K562 (cell line): Measurements from ENCODE around the gene DEPDC4. TPM values are rescaled to one million over a fixed set of nuclear protein-coding genes. Genes with fewer than 3 reads are reported as not detected.

ENCODE experiments used
- ATAC-seq: fragments of 200-7000 bp; cut with Tn5 transposase; 3 replicates; pipeline ENCODE4 v1.9.1; 2020; ENCODE audit warnings: moderate library complexity
- BruUV-seq: library from RNA; stranded (reverse); fragments of 400-500 nt; replicated peaks from 2 replicates; lab custom pipeline; 2021; lab: Mats Ljungman, UMichigan
- CTCF ChIA-PET: fragments of 300-600 bp; formaldehyde crosslinking; extraction: SDS; loops from one replicate; lab custom pipeline; 2021; ENCODE audit warnings: low intra/inter-chr PET ratio; lab: Yijun Ruan, JAX
- POLR2A ChIA-PET: fragments of 300-600, 350-650 bp; sonication (Branson Sonifier 250); formaldehyde crosslinking; extraction: SDS; loops from one replicate; lab custom pipeline; 2021; ENCODE audit warnings: antibody characterized with exemption, inconsistent platforms; lab: Yijun Ruan, JAX
- DNase-seq, 4 experiments: peaks; one replicate each; pipeline versions ENCODE4 v3.0.0 to v3.0.0-alpha.2; 2011 to 2018; ENCODE audit warnings: low spot score in 3 of 4, mixed read lengths in 3 of 4; ENCODE audit errors: extremely low read depth in 1 of 4
- FAIRE-seq: peaks from 2 replicates; lab custom pipeline; 2011; peaks lifted over from hg19 to GRCh38; lab: Jason Lieb, UNC
- H2AFZ ChIP-seq: 2 replicates; pipeline ENCODE4 v1.6.0; 2011; ENCODE audit warnings: low read depth, low read length, control low read depth, inconsistent platforms
- H3K27ac ChIP-seq: fragments of 200-600 bp; 3 replicates; pipeline ENCODE4 v1.8.0; 2011; ENCODE audit warnings: low read depth, mild to moderate bottlenecking, control low read depth, inconsistent platforms, low read length, moderate library complexity, mixed read lengths; ENCODE audit errors: extremely low read depth
- H3K27me3 ChIP-seq, 2 experiments: fragments of 300-600 bp in 1 of 2; 2 replicates in 1 of 2; 3 replicates in 1 of 2; pipeline versions ENCODE4 v1.6.0 to v1.8.0; 2011; ENCODE audit warnings: inconsistent platforms in 2 of 2, low read length in 2 of 2, mild to moderate bottlenecking in 1 of 2, mixed read lengths in 1 of 2, moderate library complexity in 1 of 2; ENCODE audit not compliant: control insufficient read depth in 2 of 2, insufficient read depth in 2 of 2
- H3K36me3 ChIP-seq: fragments of 300-600 bp; 3 replicates; pipeline ENCODE4 v1.8.0; 2011; ENCODE audit warnings: mild to moderate bottlenecking, low read length, inconsistent platforms; ENCODE audit not compliant: control insufficient read depth, insufficient read depth
- H3K4me1 ChIP-seq, 2 experiments: fragments of 200-600 bp in 1 of 2; replicated peaks in 1 of 2; 2 replicates in 1 of 2; 3 replicates in 1 of 2; pipeline versions ENCODE4 v1.5.1 to v1.8.0; 2011; ENCODE audit warnings: inconsistent platforms in 2 of 2, low read length in 2 of 2, mild to moderate bottlenecking in 1 of 2, mixed read lengths in 1 of 2, moderate library complexity in 1 of 2; ENCODE audit not compliant: control insufficient read depth in 2 of 2, insufficient read depth in 2 of 2
- H3K4me2 ChIP-seq: 2 replicates; pipeline ENCODE4 v1.6.1; 2011; ENCODE audit warnings: low read length, control low read depth, inconsistent platforms, mixed read lengths; ENCODE audit not compliant: insufficient read depth
- H3K4me3 ChIP-seq: fragments of 200-600 bp; sonication (generic), shearing (Covaris generic); 2 replicates; pipeline ENCODE4 v1.5.1; 2016; ENCODE audit warnings: control low read depth, inconsistent platforms
- H3K79me2 ChIP-seq: fragments of 200-600 bp; 3 replicates; pipeline ENCODE4 v1.8.0; 2011; ENCODE audit warnings: low read length, inconsistent platforms; ENCODE audit not compliant: control insufficient read depth, insufficient read depth
- H3K9ac ChIP-seq, 2 experiments: 2 replicates each; pipeline versions ENCODE4 v1.6.0 to v1.6.1; 2011; ENCODE audit warnings: low read depth in 2 of 2, low read length in 2 of 2, control low read depth in 1 of 2, inconsistent platforms in 1 of 2, mild to moderate bottlenecking in 1 of 2, mixed read lengths in 1 of 2; ENCODE audit not compliant: insufficient read depth in 1 of 2
- H3K9me1 ChIP-seq: one replicate; pipeline ENCODE4 v1.6.0; 2011; ENCODE audit warnings: inconsistent platforms, mild to moderate bottlenecking, low read length, moderate library complexity; ENCODE audit not compliant: control insufficient read depth, insufficient read depth
- H3K9me3 ChIP-seq: replicated peaks from 2 replicates; pipeline ENCODE4 v1.5.1; 2011; ENCODE audit warnings: low read depth, low read length, inconsistent platforms; ENCODE audit not compliant: control insufficient read depth, insufficient read depth
- H4K20me1 ChIP-seq: replicated peaks from 2 replicates; pipeline ENCODE4 v1.6.1; 2011; ENCODE audit warnings: low read length, inconsistent platforms, mixed read lengths; ENCODE audit not compliant: control insufficient read depth, insufficient read depth
- ATF4 ChIP-seq: fragments of 450-650 bp; formaldehyde crosslinking; IDR thresholded peaks from 2 replicates; pipeline ENCODE4 v1.4.0; 2022; ENCODE audit warnings: mild to moderate bottlenecking, moderate library complexity
- BRF1 ChIP-seq: IDR thresholded peaks from 3 replicates; pipeline ENCODE4 v1.6.1; 2011; ENCODE audit warnings: borderline replicate concordance, mild to moderate bottlenecking; ENCODE audit not compliant: insufficient read length; ENCODE audit errors: extremely low read depth
- CEBPB ChIP-seq: fragments of 450-650 bp; IDR thresholded peaks from 2 replicates; pipeline ENCODE4 v1.6.1; 2016; ENCODE audit warnings: missing genetic modification characterization, missing compliant biosample characterization
- CTBP1 ChIP-seq: fragments of 450-650 bp; IDR thresholded peaks from 2 replicates; pipeline ENCODE4 v1.6.1; 2016; ENCODE audit warnings: borderline replicate concordance
- FOXA1 ChIP-seq: fragments of 450-650 bp; IDR thresholded peaks from 2 replicates; pipeline ENCODE4 v1.6.1; 2016; ENCODE audit warnings: mild to moderate bottlenecking, borderline replicate concordance
- KDM5B ChIP-seq: fragments of 200-600 bp; sonication (generic); IDR thresholded peaks from 2 replicates; pipeline ENCODE4 v1.6.1; 2012; ENCODE audit warnings: low read depth, mild to moderate bottlenecking, moderate library complexity, low read length, control low read depth, inconsistent platforms; ENCODE audit not compliant: insufficient replicate concordance
- KLF1 ChIP-seq: fragments of 450-650 bp; IDR thresholded peaks from 2 replicates; pipeline ENCODE4 v1.6.1; 2016; ENCODE audit warnings: missing genetic modification characterization, missing compliant biosample characterization
- KLF6 ChIP-seq: fragments of 250-450 bp; sonication (Bioruptor Pico); IDR thresholded peaks from 2 replicates; pipeline ENCODE4 v1.4.0; 2020; ENCODE audit warnings: mild to moderate bottlenecking, moderate library complexity, borderline replicate concordance
- MIER1 ChIP-seq: fragments of 450-650 bp; IDR thresholded peaks from 2 replicates; pipeline ENCODE4 v1.6.1; 2016; ENCODE audit warnings: antibody characterized with exemption, mild to moderate bottlenecking, low read depth
- TAF1 ChIP-seq: IDR thresholded peaks from 2 replicates; pipeline ENCODE4 v1.6.1; 2011; ENCODE audit warnings: mild to moderate bottlenecking, low read length, moderate library complexity; ENCODE audit not compliant: insufficient read depth, control insufficient read depth, severe bottlenecking; ENCODE audit errors: extremely low read depth
- ZBTB9 ChIP-seq: fragments of 450-650 bp; formaldehyde crosslinking; IDR thresholded peaks from 2 replicates; pipeline ENCODE4 v1.4.0; 2020; ENCODE audit warnings: mild to moderate bottlenecking, moderate library complexity
- ZMIZ1 ChIP-seq, 2 experiments: fragments of 150-350 bp in 1 of 2; IDR thresholded peaks; 2 replicates each; pipeline ENCODE4 v1.6.1; 2012 to 2016; ENCODE audit warnings: low read depth in 2 of 2, low read length in 2 of 2, mild to moderate bottlenecking in 1 of 2, moderate library complexity in 1 of 2
- ZNF511 ChIP-seq: sonication (generic); formaldehyde crosslinking; IDR thresholded peaks from 2 replicates; pipeline ENCODE4 v1.8.0; 2022; ENCODE audit warnings: mild to moderate bottlenecking, missing genetic modification reagents
- ZNF766 ChIP-seq: fragments of 200-800 bp; sonication (Bioruptor generic); conservative IDR thresholded peaks from 2 replicates; pipeline ENCODE4 v1.6.1; 2016; ENCODE audit warnings: missing genetic modification characterization, missing compliant biosample characterization
- WGBS: fragments of 100-300 bp; shearing (Covaris generic); methylation state at CpG from one replicate; pipeline ENCODE4 v1.1.6; 2016; ENCODE audit warnings: low coverage, mixed read lengths; ENCODE audit not compliant: insufficient coverage; ENCODE audit errors: missing lambda C conversion rate; 5-methylcytosine and 5-hydroxymethylcytosine counted together
- in situ Hi-C: fragments of 300-500 bp; cut with MboI; formaldehyde crosslinking; loops from 4 replicates; pipeline ENCODE4 v1.15.0; 2018; ENCODE audit warnings: inconsistent platforms, mixed read lengths
- intact Hi-C: fragments of 100-400 bp; cut with micrococcal nuclease; formaldehyde crosslinking; loops from 2 replicates; pipeline ENCODE4 v1.14.2; 2022
- polyA plus RNA-seq, 8 experiments: library from polyadenylated mRNA; depleted of rRNA in 4 of 8; stranded (reverse) in 5 of 8; unstranded in 3 of 8; fragments of >200 nt; fragmentation: Nextera tagmentation in 2 of 8; fragmentation: Illumina TruSeq in 1 of 8; extraction: Ambion mirVana in 2 of 8; extraction: Trizol in 1 of 8; gene quantifications; 2 replicates each; pipeline versions ENCODE4 v1.2.1 to v1.2.3, GENCODE V29; 2011 to 2014; ENCODE audit warnings: inconsistent platforms in 1 of 8, missing spikeins in 1 of 8
- total RNA-seq, 7 experiments: library from RNA; depleted of rRNA in 6 of 7; stranded (reverse); fragments of >200 nt in 6 of 7; fragmentation: Illumina TruSeq in 2 of 7; extraction: Trizol in 2 of 7; gene quantifications; 2 replicates each; pipeline versions ENCODE4 v1.2.1 to v1.2.3, GENCODE V29; 2011 to 2021; ENCODE audit warnings: low replicate concordance in 1 of 7

DEPDC4 gene
- total and polyA plus RNA-seq, 9 of the 15 experiments (the other 6 are each of a cell fraction or from before 2014, with no cell fraction given) = 3.6 to 13.2 (median 7.4) TPM

GRCh38 chr12:100265732-100266584 lies 921 bp downstream of the DEPDC4 start:
- H3K4me3 ChIP-seq = peak overlapping the region; percentile 95
- H3K27me3 ChIP-seq = no peaks in the 10 kb centered on the region
- no peaks in the 10 kb centered on the region for H3K9me1 ChIP-seq
- peak overlapping the region; percentile 97 to 100; a peak in 3 of 4 replicates for H3K9ac ChIP-seq
- H3K27ac ChIP-seq = peak overlapping the region; percentile 96
- 38% methylated on average over 9 of the region's 11 CpGs for WGBS
- TSS peak; percentile 70 for BruUV-seq
- peak in 1 of 4 experiments; percentile 25 for DNase-seq
- H3K79me2 ChIP-seq = peaks cover 42% of the 10 kb centered on the region
- peaks cover 0 to 10% of the 10 kb centered on the region in 2 experiments; a peak in 1 of 5 replicates for H3K4me1 ChIP-seq
- FAIRE-seq = no peak
- intact Hi-C loops = loop anchor here (5.0 kb wide), 2 partner anchors 36 to 64 kb away; partner anchors contain the start of gene ACTR6
- ATAC-seq = peak; percentile 1
- H4K20me1 ChIP-seq = no peaks in the 10 kb centered on the region
- no peaks in the 10 kb centered on the region for H3K36me3 ChIP-seq
- no peaks in the 10 kb centered on the region for H3K9me3 ChIP-seq
- H3K4me2 ChIP-seq = peak overlapping the region; percentile 90
- CTCF ChIA-PET = no interaction called here
- POLR2A ChIA-PET = interaction anchor here (0.9 to 3.7 kb wide), 6 partner anchors 11 to 54 kb away, joined by 3 to 20 read pairs (median 5); no protein-coding TSS in a partner anchor
- in situ Hi-C loops = no loop called here
- peak overlapping the region; percentile 100 for H2AFZ ChIP-seq
- no peak for TF ChIP-seq ZBTB9
- 0 out of 2 replicates have a peak, but pooled peaks have one; percentile 5 for TF ChIP-seq ZNF766
- peak; percentile 87 for TF ChIP-seq ATF4 (CRISPR knock-in tag)
- TF ChIP-seq ZNF511 (CRISPR knock-in tag) = no peak
- no peak for TF ChIP-seq TAF1
- peak; percentile 18 for TF ChIP-seq KDM5B
- TF ChIP-seq BRF1 = no peak
- TF ChIP-seq MIER1 = no peak
- TF ChIP-seq ZMIZ1 (IDR thresholded peaks at IDR 0.05; ENCODE audit: low read depth in 2 of 2, low read length in 2 of 2) = no peak
- no peak for TF ChIP-seq KLF6 (CRISPR knock-in tag)
- TF ChIP-seq CEBPB (tag) = no peak
- no peak for TF ChIP-seq FOXA1
- no peak for TF ChIP-seq KLF1 (tag)
- 0 out of 2 replicates have a peak, but pooled peaks have one; percentile 11 for TF ChIP-seq CTBP1
